Measurements from ENCODE around the gene BST1. TPM values are rescaled to one million over a fixed set of nuclear protein-coding genes. Genes with fewer than 3 reads are reported as not detected.

BST1 gene
- total RNA-seq, 1 experiment from 2014 or later = 14.2 TPM

- Histone ChIP-seq H3K27ac (no peak overlapping the region), H3K4me1 (replicated peaks) (peaks cover 9% of the 10 kb centered on the region; the same call in 1 of the 2 replicates), H3K36me3 (no peaks in the 10 kb centered on the region), H3K9me3 (replicated peaks) (no peaks in the 10 kb centered on the region), H3K27me3 (replicated peaks) (peaks cover 5% of the 10 kb centered on the region), H3K4me3 (no peak overlapping the region)
- DNase-seq (ENCODE audit: low read depth in 1 of 2, low spot score in 2 of 2) = no peak
These were observed 74.2 kb downstream of the BST1 start for GRCh38 chr4:15776871-15777648.

GRCh38 chr4:15777697-15778288 lies 74.9 kb downstream of the BST1 start:
- DNase-seq (ENCODE audit: low read depth in 1 of 2, low spot score in 2 of 2) = no peak
- peaks cover 9% of the 10 kb centered on the region; the same call in 1 of the 2 replicates for H3K4me1 ChIP-seq (replicated peaks)
- H3K9me3 ChIP-seq (replicated peaks) = no peaks in the 10 kb centered on the region
- H3K27ac ChIP-seq = no peak overlapping the region
- no peak overlapping the region for H3K4me3 ChIP-seq
- H3K36me3 ChIP-seq = no peaks in the 10 kb centered on the region
- peaks cover 5% of the 10 kb centered on the region for H3K27me3 ChIP-seq (replicated peaks)

GRCh38 chr4:15778289-15779241 lies 75.7 kb downstream of the BST1 start, which contains the start of gene CD38:
TSS of gene CD38 (plus strand) at chr4:15778328. CDS start at chr4:15778415, 87 bp downstream.
- no peaks in the 10 kb centered on the region for H3K9me3 ChIP-seq (replicated peaks)
- DNase-seq (ENCODE audit: low read depth in 1 of 2, low spot score in 2 of 2) = peak in 1 of 2 experiments; percentile 10
- H3K27me3 ChIP-seq (replicated peaks) = peaks cover 5% of the 10 kb centered on the region
- peaks cover 9% of the 10 kb centered on the region; the same call in 1 of the 2 replicates for H3K4me1 ChIP-seq (replicated peaks)
- no peaks in the 10 kb centered on the region for H3K36me3 ChIP-seq
- peak within 1 kb of the TSS; percentile 37 for H3K4me3 ChIP-seq
- H3K27ac ChIP-seq = no peak within 1 kb of the TSS

- Histone ChIP-seq H3K27me3 (replicated peaks) (peaks cover 5% of the 10 kb centered on the region), H3K4me3 (peak overlapping the region; percentile 37)
These were observed 76.4 kb downstream of the BST1 start for GRCh38 chr4:15779306-15779705.

GRCh38 chr4:15779809-15780208 lies 76.9 kb downstream of the BST1 start:
- DNase-seq (ENCODE audit: low read depth in 1 of 2, low spot score in 2 of 2) = no peak

More at GRCh38 chr4:15779306-15779705, 76.4 kb downstream of the BST1 start:
- H3K4me1 ChIP-seq (replicated peaks) = peaks cover 9% of the 10 kb centered on the region; the same call in 1 of the 2 replicates
- no peak overlapping the region for H3K27ac ChIP-seq
- peak in 1 of 2 experiments; percentile 18 for DNase-seq (ENCODE audit: low read depth in 1 of 2, low spot score in 2 of 2)
- no peaks in the 10 kb centered on the region for H3K9me3 ChIP-seq (replicated peaks)
- no peaks in the 10 kb centered on the region for H3K36me3 ChIP-seq

GRCh38 chr4:15781427-15782095 lies 78.7 kb downstream of the BST1 start:
- Histone ChIP-seq H3K4me1 (replicated peaks) (peaks cover 9% of the 10 kb centered on the region; the same call in 1 of the 2 replicates), H3K27me3 (replicated peaks) (peaks cover 5% of the 10 kb centered on the region; the same call in 1 of the 2 replicates), H3K36me3 (no peaks in the 10 kb centered on the region), H3K4me3 (no peak overlapping the region), H3K9me3 (replicated peaks) (no peaks in the 10 kb centered on the region), H3K27ac (no peak overlapping the region)
- DNase-seq (ENCODE audit: low read depth in 1 of 2, low spot score in 2 of 2) = no peak

More at GRCh38 chr4:15779809-15780208, 76.9 kb downstream of the BST1 start:
- H3K4me3 ChIP-seq = no peak overlapping the region
- H3K27me3 ChIP-seq (replicated peaks) = peaks cover 5% of the 10 kb centered on the region
- no peak overlapping the region for H3K27ac ChIP-seq
- no peaks in the 10 kb centered on the region for H3K9me3 ChIP-seq (replicated peaks)
- peaks cover 9% of the 10 kb centered on the region; the same call in 1 of the 2 replicates for H3K4me1 ChIP-seq (replicated peaks)
- no peaks in the 10 kb centered on the region for H3K36me3 ChIP-seq

Other genes starting within 250 kb of the BST1 start
- 3.9 and 7.7 TPM in 2 replicates for gene CC2D2A, start 233.2 kb upstream of the BST1 start, total RNA-seq (2014; rRNA removed; shearing (Covaris generic))
- gene FBXL5, start 47.7 kb upstream of the BST1 start, total RNA-seq (2014; rRNA removed; shearing (Covaris generic)) = 32.2 and 44.7 TPM in 2 replicates
- 45.3 and 52.8 TPM in 2 replicates for gene FAM200B, start 21.2 kb upstream of the BST1 start, total RNA-seq (2014; rRNA removed; shearing (Covaris generic))
- 0.05 TPM in 1 of 2 replicates, not detected in the other for gene CD38, start 75.3 kb downstream of the BST1 start, total RNA-seq (2014; rRNA removed; shearing (Covaris generic))
- gene FGFBP1, start 235.7 kb downstream of the BST1 start, total RNA-seq (2014; rRNA removed; shearing (Covaris generic)) = not detected in 2 replicates

Data from SJSA1 (cell line).